ENCODE measurements around the gene C19orf85.
"Not testable (repeated sequence)": the region's sequence is repeated elsewhere in the genome, so short reads cannot be mapped to it uniquely, and the experiment has no call there.

Gene C19orf85

DNA sequence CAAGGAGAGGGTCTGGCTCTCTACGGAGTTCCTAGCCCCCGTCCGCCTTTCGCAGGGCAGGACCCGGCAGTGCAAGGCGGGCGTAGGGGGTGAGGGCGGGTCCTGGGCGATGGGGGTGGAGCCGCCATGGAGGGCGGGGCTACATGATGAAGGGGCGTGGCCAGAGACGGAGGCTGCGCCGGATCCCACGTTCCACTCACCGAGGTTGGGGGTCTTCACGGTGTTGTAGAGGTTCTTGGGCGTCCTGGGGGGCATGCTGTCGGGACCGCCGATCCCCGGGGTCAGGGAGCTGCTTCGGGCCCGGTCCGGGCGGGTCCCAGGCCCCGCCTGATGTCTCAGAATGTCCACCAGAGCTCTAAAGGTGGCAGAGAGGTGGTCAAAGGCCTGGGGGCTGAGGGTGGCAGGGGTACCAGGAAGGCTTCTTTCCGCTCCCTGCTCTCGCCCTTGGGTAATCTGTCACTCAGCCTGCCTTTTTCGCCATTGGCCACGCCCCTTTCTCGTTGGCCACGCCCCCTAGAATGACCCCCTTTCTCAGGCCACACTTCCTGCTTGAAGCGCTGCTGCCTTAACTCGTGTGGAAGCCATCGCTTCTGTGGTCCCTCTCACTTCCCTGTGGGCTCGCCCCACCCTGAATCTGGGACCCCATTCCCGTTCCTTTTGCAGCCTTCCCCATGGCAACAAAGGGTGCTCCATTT, 24.0 kb downstream of the C19orf85 start:
- peak; percentile 50 for DNase-seq (ENCODE audit: low spot score)

DNA sequence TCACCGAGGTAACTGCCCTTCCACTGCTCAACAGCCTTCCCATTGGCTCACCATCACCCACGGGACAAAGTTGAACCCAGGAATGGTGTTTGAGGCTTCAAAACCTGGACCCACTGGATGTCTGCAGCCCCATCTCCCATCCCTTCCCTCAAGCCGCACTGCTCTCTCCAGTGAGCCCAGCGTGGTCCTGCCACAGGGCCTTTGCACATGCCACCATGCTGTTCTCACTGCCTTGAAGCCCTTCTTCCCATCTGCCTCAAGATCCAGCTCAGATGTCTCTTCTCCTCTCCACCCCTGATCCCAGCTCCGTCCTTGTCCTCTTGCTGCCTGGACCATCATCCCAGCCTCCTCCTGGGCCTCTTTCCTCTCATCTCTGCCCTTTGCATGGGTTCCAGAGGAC, 25.5 kb downstream of the C19orf85 start:
- DNase-seq (ENCODE audit: low spot score), result no peak

DNA sequence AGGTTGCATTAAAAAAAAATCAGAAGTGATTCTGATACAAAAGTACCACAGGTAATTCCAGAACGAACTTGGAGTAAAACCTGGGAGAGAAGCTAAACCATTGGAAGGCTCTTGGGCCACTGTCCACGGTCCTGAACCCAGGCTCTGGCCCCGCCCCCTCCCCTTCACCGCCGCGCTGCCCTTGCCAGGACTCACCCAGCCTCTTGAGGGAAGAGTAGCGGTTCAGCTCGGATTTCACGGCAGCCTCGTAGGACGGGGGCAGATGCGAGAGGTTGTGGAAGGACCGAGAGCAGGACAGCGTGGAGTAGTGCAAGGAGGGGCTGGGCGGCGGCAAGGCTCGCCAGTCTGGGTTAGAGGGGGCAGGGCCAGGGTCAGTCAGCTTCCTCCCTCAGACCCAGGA, 27.1 kb downstream of the C19orf85 start:
- DNase-seq (ENCODE audit: low spot score), result no peak

DNA sequence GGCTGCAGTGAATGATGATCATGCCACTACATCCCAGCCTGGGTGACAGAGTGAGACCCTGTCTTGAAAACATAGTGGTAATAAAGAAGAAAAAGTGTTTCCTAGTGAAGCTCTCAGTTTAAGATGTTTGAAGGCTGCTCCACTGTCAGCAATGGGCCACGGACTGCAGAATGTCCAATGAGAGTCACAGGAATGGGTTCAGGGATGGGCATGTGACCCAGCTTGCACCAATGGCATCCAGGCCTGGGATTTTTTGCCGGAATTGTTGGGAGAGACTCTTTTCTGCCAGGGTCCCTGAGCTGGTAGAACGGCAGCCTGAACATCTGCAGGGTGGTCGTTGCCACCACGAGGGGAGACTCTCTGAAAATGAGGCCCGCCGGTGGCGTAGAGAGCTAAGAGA, 27.7 kb downstream of the C19orf85 start:
- DNase-seq (ENCODE audit: low spot score), result no peak

DNA sequence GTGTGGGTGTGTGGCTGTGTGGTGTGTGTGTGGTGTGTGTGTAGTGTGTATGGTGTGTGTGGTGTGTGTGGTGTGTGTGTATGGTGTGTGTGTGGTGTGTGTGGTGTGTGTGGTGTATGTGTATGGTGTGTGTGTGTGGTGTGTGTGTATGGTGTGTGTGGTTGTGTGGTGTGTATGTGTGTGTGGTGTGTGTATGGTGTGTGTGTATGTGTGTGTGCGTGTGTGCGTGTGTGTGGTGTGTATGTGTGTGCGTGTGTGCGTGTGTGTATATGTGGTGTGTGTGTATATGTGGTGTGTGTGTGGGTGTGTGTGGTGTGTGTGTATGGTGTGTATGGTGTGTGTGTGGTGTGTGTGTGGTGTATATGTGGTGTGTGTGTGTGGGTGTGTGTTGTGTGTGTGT, 29.5 kb downstream of the C19orf85 start:
- DNase-seq (ENCODE audit: low spot score), result no peak

DNA sequence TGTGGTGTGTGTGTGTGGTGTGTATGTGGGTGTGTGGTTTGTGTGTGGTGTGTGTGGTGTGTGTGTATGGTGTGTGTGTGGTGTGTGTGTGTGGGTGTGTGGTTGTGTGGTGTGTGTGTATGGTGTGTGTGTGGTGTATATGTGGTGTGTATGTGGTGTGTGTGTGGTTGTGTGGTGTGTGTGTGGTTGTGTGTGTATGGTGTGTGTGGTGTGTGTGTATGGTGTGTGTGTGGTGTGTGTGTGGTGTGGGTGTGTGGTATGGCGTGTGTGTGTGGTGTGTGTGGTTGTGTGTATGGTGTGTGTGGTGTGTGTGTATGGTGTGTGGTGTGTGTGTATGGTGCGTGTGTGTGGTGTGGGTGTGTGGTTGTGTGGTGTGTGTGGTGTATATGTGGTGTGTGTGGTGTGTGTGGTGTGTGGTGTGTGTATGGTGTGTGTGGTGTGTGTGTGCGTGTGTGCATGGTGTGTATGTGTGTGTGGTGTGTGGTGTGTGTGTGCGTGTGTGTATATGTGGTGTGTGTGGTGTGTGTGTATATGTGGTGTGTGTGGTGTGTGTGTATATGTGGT, 30.1 kb downstream of the C19orf85 start:
- no peak for DNase-seq (ENCODE audit: low spot score)

DNA sequence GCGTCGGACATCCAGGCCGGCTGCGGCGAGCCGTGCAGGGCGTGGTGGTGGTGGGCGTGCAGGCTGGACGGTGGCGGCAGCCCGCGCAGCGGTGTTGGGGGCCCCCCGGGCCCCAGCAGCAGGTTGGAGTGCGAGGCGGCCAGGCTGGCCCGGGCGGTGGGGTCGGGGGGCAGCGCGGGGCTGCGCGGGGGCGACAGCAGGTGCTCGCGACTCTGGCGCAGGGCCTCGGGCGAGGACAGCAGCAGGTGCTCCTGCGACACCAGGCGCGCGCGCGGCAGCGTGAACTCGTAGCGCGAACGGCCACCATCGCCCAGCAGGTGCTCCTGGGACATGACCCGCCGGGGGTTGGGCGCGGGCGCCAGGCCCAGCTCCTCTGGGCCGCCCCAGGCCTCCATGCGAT, 31.3 kb downstream of the C19orf85 start:
- no peak for DNase-seq (ENCODE audit: low spot score)

DNA sequence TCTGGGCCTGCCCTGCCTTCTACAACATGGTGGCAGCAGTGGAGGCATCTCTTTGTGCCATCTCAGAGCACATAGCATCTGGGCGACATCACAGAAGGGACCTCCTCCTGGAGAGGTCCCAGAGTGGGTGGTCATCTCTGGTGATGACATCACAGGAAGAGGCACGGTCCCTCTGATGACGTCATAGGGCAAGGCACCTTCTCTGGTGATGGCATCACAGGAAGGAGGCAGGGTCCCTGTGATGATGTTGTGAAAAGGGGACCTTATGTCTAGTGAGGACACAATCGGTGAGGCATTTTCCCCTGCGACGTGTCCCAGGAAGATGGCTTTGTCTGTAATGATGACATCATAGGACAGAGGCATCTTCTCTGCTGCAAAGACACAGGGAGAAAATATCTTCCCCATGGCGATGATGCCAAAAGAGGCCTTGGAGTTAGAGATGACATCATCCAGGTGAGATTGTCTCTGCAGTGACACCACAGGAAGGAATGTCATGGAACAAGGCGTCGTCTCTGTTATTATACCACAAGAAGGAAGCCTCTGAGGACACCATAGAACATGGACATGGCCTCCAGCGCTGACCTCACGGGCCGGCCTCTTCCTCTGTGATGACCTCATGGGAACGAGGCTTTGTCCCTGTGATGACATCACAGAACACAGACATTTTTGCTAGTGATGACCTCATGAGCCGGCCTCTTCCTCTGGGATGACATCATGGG, 32.2 kb downstream of the C19orf85 start:
- no peak for DNase-seq (ENCODE audit: low spot score)

DNA sequence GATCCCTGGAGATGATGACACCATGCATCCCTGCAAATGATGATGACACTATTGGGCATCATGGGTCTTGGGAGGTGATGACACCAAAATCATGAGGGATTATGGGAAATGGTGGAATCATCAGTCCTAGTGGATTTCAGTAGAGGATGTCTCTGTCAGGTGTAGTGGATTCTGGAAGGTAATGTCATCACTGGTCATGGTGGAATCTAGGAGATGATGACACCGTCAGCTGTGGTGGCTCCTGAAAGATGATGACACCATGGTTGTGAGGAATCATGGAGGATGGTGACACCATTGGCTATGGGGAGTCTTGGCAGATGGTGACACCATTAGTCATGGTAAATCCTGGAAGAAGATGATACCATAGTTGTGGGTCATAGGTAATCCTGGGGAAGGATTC, 33.4 kb downstream of the C19orf85 start:
- no peak for DNase-seq (ENCODE audit: low spot score)

DNA sequence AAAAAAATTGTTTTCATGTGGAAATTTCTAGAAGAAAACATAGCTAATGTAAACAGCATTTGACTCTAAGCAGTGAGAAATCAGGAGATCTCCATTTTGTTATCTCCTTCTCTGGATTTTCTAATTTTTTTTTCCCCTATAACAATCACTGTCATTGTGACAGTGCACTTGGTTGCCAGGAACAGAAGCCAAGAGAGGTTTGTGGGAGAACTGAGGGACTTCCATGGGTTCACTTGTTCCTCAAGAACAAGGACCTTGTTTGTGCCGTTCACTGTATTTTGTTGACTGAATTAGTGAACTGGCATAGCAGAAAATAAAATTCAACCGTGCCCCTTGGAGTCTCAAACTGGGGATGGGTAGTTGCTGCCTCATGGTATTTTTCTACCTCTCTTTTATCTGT, 38.5 kb downstream of the C19orf85 start:
- DNase-seq (ENCODE audit: low spot score), result no peak

DNA sequence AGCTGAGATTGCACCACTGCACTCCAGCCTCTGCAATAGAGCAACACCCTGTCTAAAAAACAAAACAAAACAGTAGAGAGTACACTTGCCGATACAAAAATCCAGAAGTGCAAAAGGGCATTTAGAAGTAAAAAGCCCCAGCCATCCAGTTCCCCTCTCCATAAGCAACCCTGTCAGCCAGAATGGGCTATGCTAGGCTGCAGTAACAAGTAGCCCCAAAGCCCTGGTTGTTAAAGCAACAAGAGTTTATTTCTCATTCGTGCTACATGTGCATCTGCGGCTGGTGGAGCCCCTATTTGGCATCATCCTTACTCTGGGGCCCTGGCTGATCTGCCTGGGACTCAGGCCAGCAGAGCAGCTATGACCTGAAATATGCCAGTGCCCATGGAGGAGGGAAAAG, 40.0 kb downstream of the C19orf85 start:
- DNase-seq (ENCODE audit: low spot score), result no peak

DNA sequence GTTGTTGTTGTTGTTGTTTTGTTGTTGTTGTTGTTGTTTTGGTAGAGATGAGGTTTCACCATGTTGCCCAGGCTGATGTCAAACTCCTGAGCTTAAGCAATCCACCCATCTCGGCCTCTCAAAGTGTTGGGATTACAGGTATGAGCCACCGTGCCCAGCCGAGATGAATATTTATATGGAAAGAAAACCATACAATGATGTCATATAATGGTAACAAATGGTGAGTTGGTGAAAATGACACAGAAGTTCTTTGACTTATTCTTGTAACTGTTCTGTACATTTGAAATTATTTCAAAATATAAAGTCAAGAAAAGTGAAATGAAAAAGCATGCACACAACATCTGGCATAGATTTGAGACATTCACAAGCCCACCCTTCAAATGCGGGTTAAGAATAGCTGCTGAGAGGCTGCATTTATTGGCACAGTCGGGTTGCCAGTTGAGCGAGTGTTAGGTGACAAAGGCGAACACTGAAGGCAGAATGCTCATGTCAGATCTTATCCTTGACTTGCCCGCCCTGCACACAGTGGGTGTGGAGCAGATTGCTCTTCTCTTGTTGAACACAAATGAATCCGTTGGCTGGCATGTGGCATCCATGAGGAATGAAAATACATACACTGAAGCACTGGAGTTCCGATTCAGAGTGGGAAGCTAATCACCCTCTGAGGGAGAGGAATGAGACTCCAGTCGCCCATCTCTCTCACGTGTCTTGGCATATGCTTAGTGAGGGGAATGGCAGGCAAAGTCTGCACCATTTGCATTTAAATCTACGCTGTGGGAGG, 41.1 kb downstream of the C19orf85 start:
- no peak for DNase-seq (ENCODE audit: low spot score)

DNA sequence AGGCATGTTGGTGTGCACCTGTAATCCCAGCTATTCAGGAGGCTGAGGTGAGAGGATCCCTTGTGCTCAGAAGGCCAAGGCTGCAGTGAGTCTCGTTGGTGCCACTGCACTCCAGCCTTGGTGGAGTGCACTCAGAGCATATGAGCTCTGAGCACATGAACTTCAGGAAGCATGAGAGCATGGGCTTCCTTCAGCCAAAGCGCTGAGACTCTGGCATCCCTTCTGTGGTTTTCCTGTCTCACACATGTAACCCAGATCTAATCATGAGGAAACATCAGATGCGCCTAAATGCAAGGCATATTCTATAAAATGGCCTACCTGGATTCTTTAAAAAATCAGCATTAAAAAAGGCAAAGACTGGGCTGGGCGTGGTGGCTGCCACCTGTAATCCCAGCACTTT, 43.3 kb downstream of the C19orf85 start:
- DNase-seq (ENCODE audit: low spot score), result not testable (repeated sequence)

DNA sequence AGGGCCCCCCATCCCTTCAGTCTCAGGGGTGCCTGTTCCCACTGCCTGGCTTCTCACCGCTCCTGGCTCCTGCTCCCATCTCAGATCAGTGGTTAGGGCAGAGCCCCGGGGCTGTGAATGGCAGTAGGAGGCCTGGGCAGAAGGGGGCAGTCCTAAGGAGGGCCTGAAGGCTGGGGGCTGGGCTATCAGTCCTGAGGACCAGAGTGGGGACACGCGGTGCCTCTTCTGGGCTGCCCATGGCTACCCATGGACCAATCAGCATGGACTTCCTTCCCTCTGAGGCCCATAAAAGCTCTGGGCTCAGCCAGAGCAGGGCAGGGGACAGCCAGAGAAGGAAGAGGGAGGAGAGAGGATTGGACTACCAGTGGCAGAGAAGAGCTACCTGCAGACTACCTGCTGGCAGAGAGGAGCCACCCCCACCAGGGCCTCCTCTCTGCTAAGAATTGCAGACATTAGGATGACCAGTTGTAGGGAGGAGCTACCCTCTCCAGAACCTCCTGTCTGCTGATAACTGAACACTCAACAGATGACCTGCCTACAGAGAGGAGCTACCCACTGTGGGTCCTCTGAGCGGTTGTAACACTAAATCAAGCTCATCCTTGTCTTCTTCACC, 44.8 kb downstream of the C19orf85 start:
- DNase-seq (ENCODE audit: low spot score), result no peak

DNA sequence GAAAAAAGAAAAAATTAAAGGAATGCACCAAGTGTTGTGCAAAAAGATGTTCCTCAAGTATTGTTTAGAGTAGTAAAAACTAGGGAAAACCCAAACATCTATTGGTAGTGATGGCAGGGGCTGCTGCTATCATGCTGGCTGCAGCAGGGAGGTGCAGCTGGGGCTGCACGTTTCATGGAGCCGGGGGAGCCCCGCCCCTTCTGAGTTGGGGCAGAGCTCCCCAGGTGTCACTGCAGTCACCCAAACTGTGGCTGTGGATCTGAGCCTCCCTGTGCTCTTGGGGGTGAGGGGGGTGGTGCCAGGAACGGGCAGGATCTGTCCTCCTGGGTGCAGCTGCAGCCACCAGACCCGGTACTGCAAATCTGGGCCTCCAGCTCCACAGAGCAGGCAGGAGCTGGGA, 45.4 kb downstream of the C19orf85 start:
- DNase-seq (ENCODE audit: low spot score), result no peak

DNA sequence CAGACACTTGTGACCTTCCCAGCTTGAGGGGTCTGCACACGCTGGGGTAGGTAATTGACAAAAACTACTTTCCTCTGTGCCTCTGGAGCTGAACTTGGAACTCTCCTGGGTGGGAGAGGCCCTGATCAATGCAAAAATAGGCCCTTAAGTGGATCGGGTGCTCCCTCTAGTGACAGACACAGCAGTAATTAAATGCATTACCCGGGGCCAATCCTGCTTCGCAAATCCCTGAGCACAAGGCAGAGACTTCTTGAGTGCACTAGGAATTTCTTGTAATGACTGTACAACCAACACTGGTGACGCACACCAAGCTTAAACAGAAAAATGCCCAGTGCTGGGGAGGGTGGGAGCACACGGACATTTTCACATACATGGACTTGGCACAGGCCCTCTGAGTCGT, 46.4 kb downstream of the C19orf85 start:
- peak; percentile 59 for DNase-seq (ENCODE audit: low spot score)

Data from germinal center (tissue), 1 donor.